GM21717 (cell line): Measurements from ENCODE around the gene MSANTD7.
"Not testable (repeated sequence)": the region's sequence is repeated elsewhere in the genome, so short reads cannot be mapped to it uniquely, and the experiment has no call there.

Experiments
- ATAC-seq: cut with Tn5 transposase; IDR thresholded peaks from one replicate; pipeline ENCODE4 v1.9.1; 2021; ENCODE audit warnings: mild to moderate bottlenecking, moderate library complexity; ENCODE audit not compliant: unreplicated experiment

MSANTD7 gene

DNA sequence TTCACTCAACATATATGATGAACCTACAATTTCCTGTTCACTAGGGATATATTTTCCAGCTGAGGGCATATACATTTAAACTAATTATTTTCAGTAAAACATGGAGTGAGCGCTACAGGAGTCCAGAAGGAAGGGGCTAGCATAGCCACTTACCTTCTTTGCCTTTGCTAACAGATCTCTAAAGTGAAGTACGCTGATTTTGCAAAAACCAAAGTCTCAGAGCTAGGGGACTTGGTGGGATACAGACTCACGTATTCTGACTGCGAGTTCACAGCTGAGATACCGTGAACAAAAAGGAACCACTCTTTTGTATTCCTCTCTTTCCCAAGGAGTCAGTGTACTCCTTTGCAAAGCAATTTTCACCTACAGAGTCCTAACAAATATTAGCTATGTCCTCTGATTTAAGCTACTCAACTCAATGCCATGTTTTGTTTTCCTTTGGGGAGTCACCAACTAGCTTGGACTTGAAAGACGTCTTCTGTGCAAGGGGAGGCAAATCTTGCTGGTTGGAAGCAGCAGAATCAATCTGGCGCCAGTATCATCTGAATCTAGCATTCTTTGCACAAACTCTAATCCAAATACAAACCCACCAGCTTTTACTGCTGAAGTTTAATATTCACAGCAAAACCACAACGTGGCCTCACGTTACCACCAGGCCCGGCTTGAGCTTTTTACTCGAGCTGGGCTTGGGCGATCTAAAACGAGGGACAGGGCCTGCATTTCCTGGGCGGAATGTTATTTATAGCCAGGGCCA is 926 bp upstream of the MSANTD7 start:
- no peak for ATAC-seq

GRCh38 chr10:14838582-14839304 is 637 bp downstream of the MSANTD7 start:
- peak; percentile 7 for ATAC-seq

GRCh38 chr10:14839305-14839695 is 1.2 kb downstream of the MSANTD7 start:
- no peak for ATAC-seq

DNA sequence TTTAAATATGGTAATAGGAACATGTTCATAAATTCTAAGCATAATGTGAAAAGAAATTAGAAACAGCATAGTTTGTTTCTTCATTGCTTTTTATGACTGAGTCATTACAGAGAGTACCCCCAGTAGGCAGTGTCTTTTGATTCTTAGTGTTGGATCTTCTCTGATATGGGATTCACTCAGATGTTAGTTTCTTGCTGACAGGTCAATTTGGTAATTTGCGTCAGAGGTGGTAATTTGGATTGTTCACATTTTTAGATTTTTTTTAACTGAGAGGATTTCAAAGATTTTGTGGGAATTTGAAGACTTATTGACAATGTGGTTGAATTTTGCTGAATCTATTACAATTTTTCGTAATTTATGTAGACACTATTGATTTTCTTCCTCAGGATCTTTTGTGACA is 2.1 kb downstream of the MSANTD7 start:
- no peak for ATAC-seq

GRCh38 chr10:14843327-14843988 is 5.4 kb downstream of the MSANTD7 start:
- no peak for ATAC-seq

DNA sequence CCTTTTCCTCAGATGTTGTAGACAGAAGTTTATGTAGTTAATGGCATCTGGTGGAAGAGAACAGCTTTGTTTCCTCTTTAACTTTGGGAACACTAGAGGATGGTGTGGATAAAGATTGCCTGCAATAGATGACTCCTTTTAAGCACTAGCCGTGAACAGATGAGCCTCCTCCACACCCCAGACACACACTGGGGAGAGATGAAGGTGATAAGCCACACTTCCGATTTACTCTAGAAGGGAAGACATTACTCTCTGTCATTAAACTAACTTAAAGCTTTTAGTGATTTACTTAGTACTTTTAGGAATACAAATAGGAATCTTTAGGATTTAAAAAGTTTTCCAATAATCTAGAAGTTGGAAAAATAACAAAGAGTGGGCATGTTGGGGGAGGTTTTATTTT is 6.8 kb downstream of the MSANTD7 start:
- ATAC-seq: no peak

DNA sequence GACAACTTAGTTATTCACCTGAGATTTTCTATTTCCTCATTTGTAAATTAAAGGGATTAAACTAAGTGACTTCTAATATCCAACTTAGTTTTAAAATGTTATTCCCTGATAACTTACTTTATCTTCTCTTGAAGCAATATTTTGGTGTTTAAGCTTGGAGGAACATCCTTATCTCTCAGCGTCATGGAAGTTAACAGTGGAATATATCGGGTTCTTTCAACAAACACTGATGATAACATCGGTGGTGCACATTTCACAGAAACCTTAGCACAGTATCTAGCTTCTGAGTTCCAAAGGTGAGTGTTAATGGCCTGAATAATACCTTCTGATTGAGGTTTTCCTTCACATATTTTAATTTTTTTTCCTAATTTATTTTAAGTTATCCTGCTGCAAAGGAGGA is 14.1 kb downstream of the MSANTD7 start:
- no peak for ATAC-seq

DNA sequence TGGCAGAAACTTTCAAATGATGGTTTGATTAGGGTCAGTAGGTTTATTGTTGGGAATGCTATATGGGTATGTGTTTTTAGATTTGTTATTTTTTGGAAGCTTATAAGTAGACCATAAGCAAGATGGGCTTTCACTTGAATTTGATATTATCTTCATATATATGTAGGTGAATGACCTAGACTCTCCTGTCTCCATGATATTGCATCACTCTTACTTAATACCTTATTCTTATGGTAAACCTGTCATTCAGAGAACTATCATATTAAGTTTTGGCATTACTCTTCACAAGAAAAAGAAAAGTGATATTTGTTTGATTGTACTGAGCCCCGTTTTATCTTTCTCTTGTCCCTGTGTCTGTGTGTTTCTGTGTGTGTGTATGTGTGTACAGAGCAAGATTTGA is 17.3 kb downstream of the MSANTD7 start:
- no peak for ATAC-seq

- no peak for ATAC-seq
These were observed 20.3 kb downstream of the MSANTD7 start for GRCh38 chr10:14858338-14858960.

- no peak for ATAC-seq
These were observed 20.9 kb downstream of the MSANTD7 start for GRCh38 chr10:14859043-14859442.

GRCh38 chr10:14859775-14860174 is 21.7 kb downstream of the MSANTD7 start:
- ATAC-seq: no peak

GRCh38 chr10:14860791-14861190 is 22.7 kb downstream of the MSANTD7 start:
- no peak for ATAC-seq

GRCh38 chr10:14864466-14864865 is 26.4 kb downstream of the MSANTD7 start:
- ATAC-seq: not testable (repeated sequence)

GRCh38 chr10:14864871-14865270 is 26.8 kb downstream of the MSANTD7 start:
- ATAC-seq: not testable (repeated sequence)

GRCh38 chr10:14873090-14873760 is 35.1 kb downstream of the MSANTD7 start:
- ATAC-seq: peak; percentile 52

GRCh38 chr10:14875941-14876340 is 37.8 kb downstream of the MSANTD7 start:
- no peak for ATAC-seq

- ATAC-seq: no peak
These were observed 38.7 kb downstream of the MSANTD7 start for GRCh38 chr10:14876764-14877163.

DNA sequence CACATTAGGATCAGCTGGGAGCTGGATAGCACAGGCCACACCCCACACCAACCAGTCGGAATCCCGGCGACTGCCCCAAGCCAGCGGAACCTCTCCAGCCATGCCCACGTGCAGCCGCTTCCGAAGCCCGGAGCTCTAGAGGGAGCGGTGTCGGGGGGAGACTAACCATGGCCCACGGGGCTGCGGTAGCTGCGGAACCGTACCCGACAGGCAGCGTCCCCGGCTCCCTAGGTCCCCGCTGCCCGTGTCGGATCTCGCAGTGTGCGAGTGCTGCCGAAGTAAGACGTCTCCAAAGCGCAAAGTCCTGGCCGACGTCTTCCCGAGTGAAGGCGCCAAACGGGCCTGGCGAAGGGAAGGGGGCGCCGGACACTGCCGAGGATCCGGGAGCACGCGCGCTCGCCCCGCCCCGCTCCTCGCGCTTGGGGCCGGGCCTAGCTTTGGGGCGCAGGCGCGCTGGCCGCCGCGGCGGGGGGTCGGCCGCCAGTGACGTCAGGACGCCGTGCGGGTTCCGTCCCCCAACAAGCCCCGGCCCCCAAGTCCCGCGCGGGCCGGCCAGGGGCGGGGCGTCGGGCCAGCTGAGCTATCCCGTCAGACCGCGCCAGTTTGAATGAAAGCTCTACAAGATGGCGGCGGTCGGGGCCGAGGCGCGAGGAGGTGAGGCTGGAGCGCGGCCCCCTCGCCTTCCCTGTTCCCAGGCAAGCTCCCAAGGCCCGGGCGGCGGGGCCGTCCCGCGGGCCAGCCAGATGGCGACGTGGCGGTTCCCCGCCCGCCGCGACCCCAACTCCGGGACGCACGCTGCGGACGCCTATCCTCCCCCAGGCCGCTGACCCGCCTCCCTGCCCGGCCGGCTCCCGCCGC is 40.4 kb downstream of the MSANTD7 start, which contains the start of gene SUV39H2:
TSS of gene SUV39H2 (plus strand) at position 601 of the 858 bp plus-strand sequence. CDS start at position 624, 23 bp downstream.
- ATAC-seq: peak; percentile 87

GRCh38 chr10:14879124-14879927 is 41.2 kb downstream of the MSANTD7 start:
- ATAC-seq: peak; percentile 21
